ENCODE data around the gene INPP4B. TPM values are rescaled to one million over a fixed set of nuclear protein-coding genes. Genes with fewer than 3 reads are reported as not detected.

INPP4B gene
- polyA plus RNA-seq, 1 donor from 2014 or later: 1.2 TPM

- Mint-ChIP-seq H3K4me1 (no peaks in the 10 kb centered on the region), H3K27ac (no peak overlapping the region), H3K4me3 (no peak overlapping the region), H3K9me3 (peaks cover 0 to 2% (median 0%) of the 10 kb centered on the region in 3 donors), H3K36me3 (no peaks in the 10 kb centered on the region), H3K27me3 (no peaks in the 10 kb centered on the region)
Measured at GRCh38 chr4:142465526-142465925, 380.6 kb downstream of the INPP4B start.

DNA sequence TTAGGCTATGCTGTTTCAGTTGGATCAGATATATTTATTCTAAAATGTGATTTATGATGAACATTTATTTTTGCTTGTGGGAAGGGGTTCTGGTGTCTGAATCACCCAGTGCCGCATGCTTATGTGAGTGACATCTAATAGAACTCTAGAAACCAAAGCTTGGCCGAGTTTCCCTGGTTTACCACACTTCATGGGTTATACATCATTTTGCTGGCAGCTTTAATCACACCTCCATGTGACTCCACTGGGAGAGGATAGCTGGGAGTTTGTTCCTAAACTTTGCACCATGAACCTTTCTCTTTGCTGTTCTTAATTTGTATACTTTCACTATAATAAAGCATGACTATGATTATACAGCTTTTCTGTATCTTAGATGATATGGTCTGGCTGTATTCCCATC lies 382.9 kb downstream of the INPP4B start:
- Mint-ChIP-seq H3K27ac (no peak overlapping the region), H3K27me3 (no peaks in the 10 kb centered on the region), H3K4me3 (no peak overlapping the region)

DNA sequence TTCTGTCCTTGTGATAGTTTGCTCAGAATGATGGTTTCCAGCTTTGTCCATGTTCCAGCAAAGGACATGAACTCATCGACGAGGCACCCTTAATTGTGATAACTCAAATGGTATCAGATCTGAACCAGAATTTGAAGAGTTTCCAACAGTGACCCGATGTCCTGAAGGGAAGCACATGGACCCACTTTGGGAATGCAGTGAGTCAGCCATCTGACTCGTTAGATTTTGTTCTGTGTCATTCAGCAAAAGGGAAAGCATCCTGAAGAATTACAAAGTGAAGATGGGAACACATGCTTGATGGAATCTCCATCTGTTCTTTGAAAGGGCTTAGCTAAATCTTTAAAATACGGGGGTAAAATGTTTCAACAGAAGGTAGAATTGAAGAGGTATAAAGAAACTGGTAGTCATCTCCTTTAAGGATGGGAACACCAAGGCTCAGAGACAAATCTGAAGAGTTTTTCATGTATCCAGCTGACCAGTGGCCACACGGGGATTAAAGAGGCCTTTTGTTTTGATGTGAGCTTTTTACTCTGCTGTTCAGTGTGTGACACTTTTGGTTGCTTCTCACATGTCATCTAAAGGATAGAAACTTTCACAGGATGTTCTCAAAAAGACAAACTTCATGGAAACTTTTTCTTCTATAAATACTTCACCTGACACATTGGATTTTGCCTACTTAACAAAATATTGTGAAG lies 393.8 kb downstream of the INPP4B start:
- Mint-ChIP-seq H3K27ac (no peak overlapping the region), H3K4me3 (no peak overlapping the region), H3K4me1 (no peaks in the 10 kb centered on the region), H3K27me3 (no peaks in the 10 kb centered on the region), H3K9me3 (peaks cover 0 to 6% (median 0%) of the 10 kb centered on the region in 3 donors), H3K36me3 (peaks cover 2% of the 10 kb centered on the region)

More for the DNA sequence above, 382.9 kb downstream of the INPP4B start:
- Mint-ChIP-seq H3K4me1 (no peaks in the 10 kb centered on the region), H3K9me3 (peaks cover 0 to 4% (median 0%) of the 10 kb centered on the region in 3 donors), H3K36me3 (no peaks in the 10 kb centered on the region)

DNA sequence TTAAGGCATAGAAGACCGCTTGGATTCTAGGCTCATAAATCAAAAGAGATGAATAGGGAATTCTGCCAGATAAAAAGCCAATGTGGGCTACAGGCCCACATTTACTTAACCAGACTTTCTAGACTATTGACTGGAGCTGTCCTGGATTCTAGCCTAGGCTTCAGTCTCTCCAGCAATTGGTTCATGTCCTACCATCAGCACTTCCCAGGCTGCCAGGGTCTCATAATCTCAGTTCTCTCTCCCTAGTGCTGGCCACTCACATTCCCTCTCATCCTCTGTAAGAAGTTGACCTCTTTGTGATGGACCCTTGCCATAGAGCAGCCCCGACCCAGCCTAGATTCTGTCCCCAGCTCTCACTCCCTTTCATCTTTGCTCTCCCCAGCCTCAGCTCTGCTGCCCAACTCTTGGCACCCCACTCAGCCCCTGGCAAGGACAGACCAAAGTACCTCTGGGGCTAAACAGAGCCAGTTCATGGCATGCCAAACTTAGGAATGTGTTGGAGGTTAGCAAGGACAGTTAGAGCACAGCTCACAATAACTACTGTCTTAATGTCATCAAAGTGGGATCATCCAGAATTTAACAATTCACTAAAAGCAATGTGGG lies 396.2 kb downstream of the INPP4B start:
- H3K27ac Mint-ChIP-seq: no peak overlapping the region
- H3K36me3 Mint-ChIP-seq: peaks cover 2% of the 10 kb centered on the region
- H3K4me1 Mint-ChIP-seq: no peaks in the 10 kb centered on the region
- no peak overlapping the region for H3K4me3 Mint-ChIP-seq
- peaks cover 0 to 2% (median 0%) of the 10 kb centered on the region in 3 donors for H3K9me3 Mint-ChIP-seq
- no peaks in the 10 kb centered on the region for H3K27me3 Mint-ChIP-seq

GRCh38 chr4:142447009-142447408 lies 399.1 kb downstream of the INPP4B start:
- Mint-ChIP-seq H3K27ac (no peak overlapping the region), H3K9me3 (no peaks in the 10 kb centered on the region), H3K27me3 (no peaks in the 10 kb centered on the region), H3K4me3 (no peak overlapping the region), H3K4me1 (no peaks in the 10 kb centered on the region), H3K36me3 (peaks cover 2% of the 10 kb centered on the region)

GRCh38 chr4:142443469-142443868 lies 402.6 kb downstream of the INPP4B start:
- no peak overlapping the region for H3K4me3 Mint-ChIP-seq
- H3K9me3 Mint-ChIP-seq: peaks cover 0 to 4% (median 3%) of the 10 kb centered on the region in 3 donors
- no peaks in the 10 kb centered on the region for H3K4me1 Mint-ChIP-seq
- H3K27me3 Mint-ChIP-seq: no peaks in the 10 kb centered on the region
- H3K36me3 Mint-ChIP-seq: no peaks in the 10 kb centered on the region
- H3K27ac Mint-ChIP-seq: no peak overlapping the region

- H3K27me3 Mint-ChIP-seq: no peaks in the 10 kb centered on the region
- H3K4me3 Mint-ChIP-seq: no peak overlapping the region
- H3K4me1 Mint-ChIP-seq: no peaks in the 10 kb centered on the region
- H3K36me3 Mint-ChIP-seq: no peaks in the 10 kb centered on the region
- no peak overlapping the region for H3K27ac Mint-ChIP-seq
- H3K9me3 Mint-ChIP-seq: peaks cover 0 to 10% (median 4%) of the 10 kb centered on the region in 3 donors
Measured at GRCh38 chr4:142440093-142440492, 406.0 kb downstream of the INPP4B start.

- H3K9me3 Mint-ChIP-seq: peaks cover 2 to 7% (median 4%) of the 10 kb centered on the region in 3 donors
Measured at GRCh38 chr4:142435599-142436235, 410.4 kb downstream of the INPP4B start.

GRCh38 chr4:142434519-142435224 lies 411.4 kb downstream of the INPP4B start:
- Mint-ChIP-seq H3K27me3 (no peaks in the 10 kb centered on the region), H3K9me3 (peaks cover 2 to 7% (median 4%) of the 10 kb centered on the region in 3 donors), H3K4me3 (no peak overlapping the region), H3K27ac (no peak overlapping the region), H3K36me3 (no peaks in the 10 kb centered on the region), H3K4me1 (peaks cover 0 to under 1% (median 0%) of the 10 kb centered on the region in 3 donors)

More at GRCh38 chr4:142435599-142436235, 410.4 kb downstream of the INPP4B start:
- no peaks in the 10 kb centered on the region for H3K36me3 Mint-ChIP-seq
- no peak overlapping the region for H3K4me3 Mint-ChIP-seq
- H3K27ac Mint-ChIP-seq: no peak overlapping the region
- H3K4me1 Mint-ChIP-seq: no peaks in the 10 kb centered on the region
- H3K27me3 Mint-ChIP-seq: no peaks in the 10 kb centered on the region

- Mint-ChIP-seq H3K4me1 (peaks cover 0 to 1% (median 0%) of the 10 kb centered on the region in 3 donors), H3K9me3 (no peaks in the 10 kb centered on the region), H3K36me3 (no peaks in the 10 kb centered on the region), H3K27ac (no peak overlapping the region), H3K4me3 (no peak overlapping the region), H3K27me3 (no peaks in the 10 kb centered on the region)
Measured at GRCh38 chr4:142428715-142429114, 417.4 kb downstream of the INPP4B start.

GRCh38 chr4:142427456-142427855 lies 418.6 kb downstream of the INPP4B start:
- Mint-ChIP-seq H3K27me3 (no peaks in the 10 kb centered on the region), H3K27ac (no peak overlapping the region), H3K4me3 (no peak overlapping the region), H3K4me1 (peaks cover 0 to 1% (median 0%) of the 10 kb centered on the region in 3 donors), H3K9me3 (no peaks in the 10 kb centered on the region), H3K36me3 (peaks cover 2% of the 10 kb centered on the region)

DNA sequence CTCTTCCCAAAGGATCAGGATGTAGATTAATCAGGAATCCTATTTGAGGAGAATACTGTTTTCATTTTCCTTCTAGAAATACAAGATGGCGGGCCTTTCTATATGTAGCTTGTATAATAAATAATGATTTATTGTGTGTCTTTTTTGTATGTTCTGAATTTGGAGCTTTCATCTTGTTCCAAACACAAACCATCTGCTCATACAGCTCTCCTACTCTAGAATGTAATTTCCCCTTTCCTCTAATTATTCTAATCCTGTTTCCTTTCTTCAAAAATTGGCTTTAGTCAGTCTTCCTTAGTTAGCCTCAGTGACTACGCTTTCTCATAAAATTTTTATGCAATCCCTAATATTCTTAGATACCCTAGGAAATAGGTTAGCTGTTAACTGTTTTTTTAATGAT lies 422.2 kb downstream of the INPP4B start:
- H3K9me3 Mint-ChIP-seq: no peaks in the 10 kb centered on the region
- no peak overlapping the region for H3K4me3 Mint-ChIP-seq
- H3K27ac Mint-ChIP-seq: no peak overlapping the region
- peaks cover 2% of the 10 kb centered on the region for H3K36me3 Mint-ChIP-seq
- no peaks in the 10 kb centered on the region for H3K4me1 Mint-ChIP-seq
- no peaks in the 10 kb centered on the region for H3K27me3 Mint-ChIP-seq

DNA sequence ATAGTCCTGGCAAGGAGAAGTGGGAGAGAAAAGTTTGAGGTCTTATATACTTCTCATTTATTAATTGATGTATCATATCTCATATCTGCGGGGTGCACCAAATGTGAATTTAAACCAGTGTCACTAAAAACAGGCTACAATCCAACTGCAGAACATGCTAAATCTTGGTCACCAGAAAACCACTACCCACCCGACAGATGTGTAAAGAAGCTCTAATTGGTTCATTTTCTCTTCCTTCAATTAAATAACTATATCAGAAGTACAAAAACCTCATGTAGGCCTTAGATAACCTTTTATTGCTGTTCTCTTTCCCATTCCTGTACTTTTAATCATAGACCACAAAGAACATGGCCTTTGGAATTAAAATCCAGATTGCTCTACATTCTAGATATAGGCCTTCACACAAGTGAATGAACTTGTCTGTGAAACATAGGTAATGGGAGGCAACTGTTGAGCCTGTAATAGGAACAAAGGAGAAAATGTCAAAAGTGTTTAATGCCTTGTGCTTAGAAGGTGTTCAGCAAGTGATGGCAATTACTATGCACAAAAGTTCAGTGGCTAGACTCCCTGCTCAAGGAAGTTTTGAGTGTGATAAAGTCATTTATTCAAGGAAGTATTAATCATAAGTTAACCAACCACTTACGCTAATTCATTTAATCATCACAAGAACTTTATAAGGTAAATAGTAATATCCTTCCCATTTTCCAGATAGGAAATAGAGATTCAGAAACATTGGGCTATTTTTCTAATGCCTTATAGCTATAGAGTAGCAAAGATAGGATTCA lies 425.6 kb downstream of the INPP4B start:
- no peaks in the 10 kb centered on the region for H3K4me1 Mint-ChIP-seq
- H3K9me3 Mint-ChIP-seq: no peaks in the 10 kb centered on the region
- H3K4me3 Mint-ChIP-seq: no peak overlapping the region
- H3K36me3 Mint-ChIP-seq: peaks cover 2% of the 10 kb centered on the region
- no peak overlapping the region for H3K27ac Mint-ChIP-seq
- H3K27me3 Mint-ChIP-seq: no peaks in the 10 kb centered on the region

DNA sequence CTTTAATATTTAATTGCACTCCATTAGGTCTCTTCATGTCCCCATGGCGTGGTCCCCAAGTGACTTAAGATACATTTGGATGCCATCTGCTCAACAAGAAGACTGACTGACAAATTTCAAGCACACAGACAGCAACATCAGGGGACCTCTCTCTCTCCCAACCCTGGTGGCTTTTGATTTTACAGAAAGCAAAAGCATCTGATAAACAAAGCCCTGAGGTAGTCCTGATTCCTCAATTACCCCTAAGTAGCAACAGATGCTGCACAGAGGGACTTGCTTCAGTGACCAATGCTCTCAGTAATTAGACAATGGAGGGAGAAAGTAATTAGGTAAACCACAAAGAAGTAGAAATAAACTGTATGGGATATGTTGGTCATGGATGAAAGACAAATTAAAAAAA lies 426.4 kb downstream of the INPP4B start:
- H3K4me3 Mint-ChIP-seq: no peak overlapping the region
- no peak overlapping the region for H3K27ac Mint-ChIP-seq
- H3K4me1 Mint-ChIP-seq: no peaks in the 10 kb centered on the region
- H3K36me3 Mint-ChIP-seq: peaks cover 2% of the 10 kb centered on the region
- H3K9me3 Mint-ChIP-seq: no peaks in the 10 kb centered on the region
- H3K27me3 Mint-ChIP-seq: no peaks in the 10 kb centered on the region

All from IgD-negative memory B cell (primary cell).